Uterus (tissue), 4 donors: Measurements from ENCODE around the gene FUT1. TPM values are rescaled to one million over a fixed set of nuclear protein-coding genes. Genes with fewer than 3 reads are reported as not detected.
"Not testable (repeated sequence)": the region's sequence is repeated elsewhere in the genome, so short reads cannot be mapped to it uniquely, and the experiment has no call there.

Experiments
- DNase-seq, 2 donors: peaks; one replicate each; pipeline ENCODE4 v3.0.0-alpha.2; 2019 to 2020
- H3K27ac ChIP-seq, 2 donors: fragments of 200-600 bp; sonication (generic); 1 replicate in 1 of 2; 2 replicates in 1 of 2; pipeline ENCODE4 v1.5.1; 2016 to 2018
- H3K27me3 ChIP-seq, 2 donors: fragments of 200-600 bp; sonication (generic); one replicate each; pipeline ENCODE4 v1.5.1; 2018 to 2019; ENCODE audit warnings: control low read depth in 1 of 2
- H3K36me3 ChIP-seq, 2 donors: fragments of 200-600 bp; sonication (generic); one replicate each; pipeline ENCODE4 v1.5.1; 2019; ENCODE audit warnings: control low read depth in 1 of 2
- H3K4me1 ChIP-seq, 2 donors: fragments of 200-600 bp; sonication (generic); one replicate each; pipeline ENCODE4 v1.5.1; 2018 to 2019; ENCODE audit warnings: control low read depth in 1 of 2
- H3K4me3 ChIP-seq, 2 donors: fragments of 200-600 bp; sonication (generic); 1 replicate in 1 of 2; 2 replicates in 1 of 2; pipeline ENCODE4 v1.5.1; 2018 to 2019; ENCODE audit warnings: mild to moderate bottlenecking in 1 of 2
- H3K9me3 ChIP-seq, 2 donors: fragments of 200-600 bp; sonication (generic); one replicate each; pipeline ENCODE4 v1.5.1; 2019; ENCODE audit warnings: control low read depth in 1 of 2
- POLR2A ChIP-seq, 2 donors: fragments of 450-650 bp; IDR thresholded peaks; one replicate each; pipeline ENCODE4 v1.6.1; 2016; ENCODE audit warnings: antibody characterized with exemption in 2 of 2, mild to moderate bottlenecking in 1 of 2, moderate library complexity in 1 of 2
- intact Hi-C: fragments of 100-400 bp; cut with DNase I; formaldehyde crosslinking; loops from one replicate; pipeline ENCODE4 v1.15.1; 2023; ENCODE audit warnings: low total_unique reads
- total RNA-seq, 4 donors: library from RNA; depleted of rRNA in 3 of 4; stranded (reverse); fragments of >200 nt in 3 of 4; gene quantifications; one replicate each; pipeline versions ENCODE4 v1.1.0 to v1.2.4, GENCODE V29; 2014 to 2023
- TF ChIP-seq, protein P1 (sequence below), 4 experiments: fragments of 200-600 bp in 2 of 4; fragments of 450-650 bp in 2 of 4; sonication (generic) in 2 of 4; IDR thresholded peaks; one replicate each; pipeline ENCODE4 v1.5.1; 2016 to 2019; ENCODE audit warnings: antibody characterized with exemption in 4 of 4, mild to moderate bottlenecking in 2 of 4, moderate library complexity in 1 of 4
- donor health status: DM: yes; HTN: yes; CAD: no.

Gene FUT1
- total RNA-seq, 4 donors from 2014 or later = 1.5 to 17.7 (median 4.4) TPM

- H3K4me3 ChIP-seq = no peak overlapping the region
- TF ChIP-seq POLR2A (IDR thresholded peaks at IDR 0.05) = no peak
- TF ChIP-seq, protein P1, sequence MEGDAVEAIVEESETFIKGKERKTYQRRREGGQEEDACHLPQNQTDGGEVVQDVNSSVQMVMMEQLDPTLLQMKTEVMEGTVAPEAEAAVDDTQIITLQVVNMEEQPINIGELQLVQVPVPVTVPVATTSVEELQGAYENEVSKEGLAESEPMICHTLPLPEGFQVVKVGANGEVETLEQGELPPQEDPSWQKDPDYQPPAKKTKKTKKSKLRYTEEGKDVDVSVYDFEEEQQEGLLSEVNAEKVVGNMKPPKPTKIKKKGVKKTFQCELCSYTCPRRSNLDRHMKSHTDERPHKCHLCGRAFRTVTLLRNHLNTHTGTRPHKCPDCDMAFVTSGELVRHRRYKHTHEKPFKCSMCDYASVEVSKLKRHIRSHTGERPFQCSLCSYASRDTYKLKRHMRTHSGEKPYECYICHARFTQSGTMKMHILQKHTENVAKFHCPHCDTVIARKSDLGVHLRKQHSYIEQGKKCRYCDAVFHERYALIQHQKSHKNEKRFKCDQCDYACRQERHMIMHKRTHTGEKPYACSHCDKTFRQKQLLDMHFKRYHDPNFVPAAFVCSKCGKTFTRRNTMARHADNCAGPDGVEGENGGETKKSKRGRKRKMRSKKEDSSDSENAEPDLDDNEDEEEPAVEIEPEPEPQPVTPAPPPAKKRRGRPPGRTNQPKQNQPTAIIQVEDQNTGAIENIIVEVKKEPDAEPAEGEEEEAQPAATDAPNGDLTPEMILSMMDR (IDR thresholded peaks at IDR 0.05) = no peak
- H3K4me1 ChIP-seq = no peaks in the 10 kb centered on the region
- DNase-seq = no peak
- no peaks in the 10 kb centered on the region for H3K36me3 ChIP-seq
- intact Hi-C loops = no loop called here
- H3K27ac ChIP-seq = no peak overlapping the region
- H3K9me3 ChIP-seq = no peaks in the 10 kb centered on the region
- H3K27me3 ChIP-seq = no peaks in the 10 kb centered on the region
Observed at GRCh38 chr19:48772503-48772953, 20.1 kb upstream of the FUT1 start.

DNA sequence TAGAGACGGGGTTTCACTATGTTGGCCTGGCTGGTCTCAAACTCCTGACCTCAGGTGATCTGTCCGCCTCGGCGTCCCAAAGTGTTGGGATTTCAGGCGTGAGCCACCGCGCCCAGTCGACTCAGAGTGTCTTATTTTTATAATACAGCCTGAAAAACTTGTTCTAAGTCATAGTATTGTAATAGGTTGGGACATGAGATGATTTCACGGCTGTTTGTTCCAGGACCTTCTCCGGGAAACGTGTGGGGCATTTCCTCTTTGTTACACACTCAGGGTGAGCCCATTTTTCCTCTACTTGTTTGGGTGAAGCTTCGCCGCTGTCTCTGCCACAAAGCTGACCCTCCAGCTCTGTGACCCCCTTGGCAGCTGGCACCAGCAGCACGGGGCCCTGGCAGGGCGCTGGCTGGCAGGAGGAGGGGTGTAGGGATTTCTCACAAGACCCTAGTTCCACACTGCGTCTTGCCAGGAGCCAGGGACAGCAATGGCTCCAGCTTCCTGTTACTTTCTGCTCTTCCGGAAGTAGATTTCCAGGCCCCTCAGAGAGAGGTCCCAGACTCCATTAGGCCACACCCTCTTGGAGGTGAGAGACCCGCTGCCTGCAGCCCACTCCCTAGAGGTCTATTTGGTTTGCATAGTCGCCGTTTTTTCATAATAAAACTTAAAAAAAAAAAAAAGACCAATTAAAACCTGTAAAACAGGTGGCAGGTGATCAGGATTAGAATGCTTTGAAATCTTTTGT, 18.5 kb upstream of the FUT1 start:
- Histone ChIP-seq H3K4me3 (no peak overlapping the region), H3K4me1 (no peaks in the 10 kb centered on the region), H3K27me3 (no peaks in the 10 kb centered on the region), H3K9me3 (no peaks in the 10 kb centered on the region), H3K36me3 (no peaks in the 10 kb centered on the region), H3K27ac (no peak overlapping the region)
- TF ChIP-seq, protein P1 (IDR thresholded peaks at IDR 0.05) = no peak
- no peak for TF ChIP-seq POLR2A (IDR thresholded peaks at IDR 0.05)
- no peak for DNase-seq
- intact Hi-C loops = no loop called here

GRCh38 chr19:48770266-48770665, 17.8 kb upstream of the FUT1 start:
- H3K27me3 ChIP-seq = no peaks in the 10 kb centered on the region
- DNase-seq = no peak
- no peak overlapping the region for H3K27ac ChIP-seq
- no peaks in the 10 kb centered on the region for H3K9me3 ChIP-seq
- intact Hi-C loops = no loop called here
- H3K4me1 ChIP-seq = no peaks in the 10 kb centered on the region
- TF ChIP-seq POLR2A (IDR thresholded peaks at IDR 0.05) = no peak
- TF ChIP-seq, protein P1 (IDR thresholded peaks at IDR 0.05) = no peak
- no peaks in the 10 kb centered on the region for H3K36me3 ChIP-seq
- no peak overlapping the region for H3K4me3 ChIP-seq

DNA sequence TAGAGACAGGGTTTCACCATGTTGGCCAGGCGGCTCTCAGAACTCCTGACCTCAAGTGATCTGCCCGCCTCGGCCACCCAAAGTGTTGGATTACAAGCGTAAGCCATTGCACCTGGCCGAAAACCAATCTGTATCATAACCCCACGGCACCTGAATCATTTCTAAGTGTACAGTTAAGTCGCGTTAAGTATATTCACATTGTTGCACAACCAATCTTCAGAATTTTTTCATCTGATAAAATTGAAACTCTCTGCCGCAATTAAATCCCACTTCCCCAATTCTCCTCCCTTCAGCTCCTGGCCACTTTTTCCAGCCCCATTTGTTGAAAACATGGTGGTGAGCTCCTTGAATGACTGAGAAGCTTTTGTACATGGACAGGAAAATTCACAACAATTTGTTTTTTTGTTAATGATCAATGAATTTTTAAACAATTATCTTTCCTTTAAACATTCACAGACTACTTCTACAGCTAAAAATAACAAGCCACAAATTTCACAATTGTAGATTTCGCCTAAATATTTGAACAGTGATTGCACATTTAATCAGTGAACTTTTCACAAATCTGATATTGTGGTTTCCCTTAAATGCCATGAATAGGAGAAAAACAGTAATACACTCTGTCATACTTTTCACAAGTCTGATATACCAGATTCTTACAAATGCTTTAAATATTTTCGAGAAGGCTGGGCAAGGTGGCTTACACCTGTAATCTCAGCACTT, 16.7 kb upstream of the FUT1 start:
- Histone ChIP-seq H3K4me3 (no peak overlapping the region), H3K4me1 (no peaks in the 10 kb centered on the region), H3K27me3 (no peaks in the 10 kb centered on the region), H3K36me3 (no peaks in the 10 kb centered on the region), H3K9me3 (no peaks in the 10 kb centered on the region), H3K27ac (no peak overlapping the region)
- intact Hi-C loops = no loop called here
- no peak for DNase-seq
- TF ChIP-seq POLR2A (IDR thresholded peaks at IDR 0.05) = no peak
- TF ChIP-seq, protein P1 (IDR thresholded peaks at IDR 0.05) = no peak

DNA sequence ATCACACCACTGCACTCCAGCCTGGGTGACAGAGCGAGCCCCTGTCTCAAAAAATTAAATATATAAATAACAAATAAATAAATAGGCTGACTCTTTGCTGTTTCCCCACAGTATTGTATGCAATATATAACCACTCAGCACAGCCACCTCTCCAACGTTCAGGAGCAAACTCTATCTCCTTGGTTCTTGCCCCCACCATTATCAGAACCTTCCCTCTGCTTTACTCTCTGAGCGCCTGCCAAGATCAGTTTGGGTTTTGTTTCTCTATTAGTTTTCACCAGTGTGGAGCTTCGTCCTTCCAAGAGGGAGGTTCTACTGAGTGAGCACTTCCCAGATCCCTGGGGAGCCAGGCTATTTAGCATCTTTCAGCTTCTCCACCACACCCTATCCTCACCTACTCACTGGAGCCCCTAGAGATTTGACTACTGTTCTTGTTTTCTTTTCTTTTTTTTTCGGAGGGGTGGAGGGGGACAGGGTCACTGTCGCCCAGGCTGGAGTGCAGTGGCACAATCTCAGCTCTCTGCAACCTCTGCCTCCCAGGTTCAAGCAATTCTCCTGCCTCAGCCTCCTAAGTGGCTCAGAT, 15.8 kb upstream of the FUT1 start:
- H3K27ac ChIP-seq, H3K27me3 ChIP-seq, DNase-seq, H3K36me3 ChIP-seq, H3K4me3 ChIP-seq, intact Hi-C loops, H3K9me3 ChIP-seq, H3K4me1 ChIP-seq: not testable (repeated sequence)

DNA sequence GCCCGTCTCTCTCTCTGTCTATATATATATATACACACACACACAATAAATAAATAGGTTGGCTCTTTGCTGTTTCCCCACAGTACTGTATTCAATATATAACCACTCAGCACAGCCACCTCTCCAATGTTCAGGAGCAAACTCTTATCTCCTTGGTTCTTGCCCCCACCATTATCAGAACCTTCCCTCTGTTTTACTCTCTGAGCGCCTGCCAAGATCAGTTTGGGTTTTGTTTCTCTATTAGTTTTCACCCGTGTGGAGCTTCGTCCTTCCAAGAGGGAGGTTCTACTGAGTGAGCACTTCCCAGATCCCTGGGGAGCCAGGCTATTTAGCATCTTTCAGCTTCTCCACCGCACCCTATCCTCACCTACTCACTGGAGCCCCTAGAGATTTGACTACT, 13.4 kb upstream of the FUT1 start:
- H3K27me3 ChIP-seq, H3K27ac ChIP-seq, intact Hi-C loops, H3K4me3 ChIP-seq, H3K9me3 ChIP-seq, DNase-seq, H3K36me3 ChIP-seq, H3K4me1 ChIP-seq: not testable (repeated sequence)
